ENCODE data around the gene PLEKHG7.

Gene PLEKHG7

GRCh38 chr12:92794814-92795213 is 92.0 kb downstream of the PLEKHG7 start:
- no peak for DNase-seq (ENCODE audit: low read depth, low spot score)

- no peak for DNase-seq (ENCODE audit: low read depth, low spot score)
Observed at GRCh38 chr12:92796650-92797049, 93.9 kb downstream of the PLEKHG7 start.

- no peak for DNase-seq (ENCODE audit: low read depth, low spot score)
Observed at GRCh38 chr12:92802906-92803305, 100.1 kb downstream of the PLEKHG7 start.

GRCh38 chr12:92803903-92804302 is 101.1 kb downstream of the PLEKHG7 start:
- DNase-seq (ENCODE audit: low read depth, low spot score) = no peak

GRCh38 chr12:92810370-92810769 is 107.6 kb downstream of the PLEKHG7 start:
- no peak for DNase-seq (ENCODE audit: low read depth, low spot score)

GRCh38 chr12:92814584-92814983 is 111.8 kb downstream of the PLEKHG7 start:
- no peak for DNase-seq (ENCODE audit: low read depth, low spot score)

- DNase-seq (ENCODE audit: low read depth, low spot score) = no peak
Observed at GRCh38 chr12:92821142-92821541, 118.4 kb downstream of the PLEKHG7 start.

Data from activated CD4-positive, CD25-positive, alpha-beta regulatory T cell treated with anti-CD3 and anti-CD28 coated beads, Interleukin-2, amount 50 U/mL, for 16 hours (primary cell).